AG09319 (cell line): ENCODE measurements around the gene KIAA0232.

Source experiments
- DNase-seq: peaks from one replicate; pipeline ENCODE4 v3.0.0-alpha.2; 2010; ENCODE audit warnings: low read depth; ENCODE audit errors: extremely low read depth
- TF ChIP-seq, protein P1 (sequence below): IDR thresholded peaks from 2 replicates; pipeline ENCODE4 v1.5.1; 2011; ENCODE audit warnings: low read depth, mild to moderate bottlenecking, inconsistent platforms, low read length, moderate library complexity

The KIAA0232 gene

DNA sequence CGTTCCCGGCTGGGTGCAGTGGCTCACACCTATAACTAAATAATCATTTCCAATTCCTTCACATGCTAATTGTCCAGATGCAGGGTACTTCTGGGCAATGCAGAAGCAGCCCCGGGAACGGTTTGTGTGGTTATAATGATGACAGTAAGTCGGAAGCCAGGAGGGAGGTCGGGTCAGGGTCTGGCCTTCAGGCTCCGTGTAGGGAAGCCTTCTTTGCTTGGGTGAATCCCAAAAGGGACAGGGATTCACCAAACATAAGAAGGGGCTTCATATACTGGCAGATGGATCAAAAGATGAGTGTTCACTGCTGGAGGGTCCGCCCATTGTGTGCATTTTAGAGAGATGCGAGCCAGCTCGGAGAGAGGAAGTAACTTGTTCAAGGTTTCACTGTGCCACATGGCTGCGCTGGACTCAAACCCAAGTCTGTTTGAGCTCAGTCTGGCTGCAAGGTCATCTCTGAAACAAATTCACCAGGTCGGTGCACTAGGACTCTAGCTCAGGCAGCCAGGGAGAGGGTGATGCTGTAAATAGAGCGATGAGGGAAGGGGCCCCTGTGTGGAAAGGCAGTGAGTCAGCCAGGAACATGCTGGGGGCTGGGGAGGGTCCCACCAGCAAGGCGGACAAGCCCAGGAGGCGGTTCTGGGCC is 4.8 kb upstream of the KIAA0232 start:
- no peak for DNase-seq
- TF ChIP-seq, protein P1, sequence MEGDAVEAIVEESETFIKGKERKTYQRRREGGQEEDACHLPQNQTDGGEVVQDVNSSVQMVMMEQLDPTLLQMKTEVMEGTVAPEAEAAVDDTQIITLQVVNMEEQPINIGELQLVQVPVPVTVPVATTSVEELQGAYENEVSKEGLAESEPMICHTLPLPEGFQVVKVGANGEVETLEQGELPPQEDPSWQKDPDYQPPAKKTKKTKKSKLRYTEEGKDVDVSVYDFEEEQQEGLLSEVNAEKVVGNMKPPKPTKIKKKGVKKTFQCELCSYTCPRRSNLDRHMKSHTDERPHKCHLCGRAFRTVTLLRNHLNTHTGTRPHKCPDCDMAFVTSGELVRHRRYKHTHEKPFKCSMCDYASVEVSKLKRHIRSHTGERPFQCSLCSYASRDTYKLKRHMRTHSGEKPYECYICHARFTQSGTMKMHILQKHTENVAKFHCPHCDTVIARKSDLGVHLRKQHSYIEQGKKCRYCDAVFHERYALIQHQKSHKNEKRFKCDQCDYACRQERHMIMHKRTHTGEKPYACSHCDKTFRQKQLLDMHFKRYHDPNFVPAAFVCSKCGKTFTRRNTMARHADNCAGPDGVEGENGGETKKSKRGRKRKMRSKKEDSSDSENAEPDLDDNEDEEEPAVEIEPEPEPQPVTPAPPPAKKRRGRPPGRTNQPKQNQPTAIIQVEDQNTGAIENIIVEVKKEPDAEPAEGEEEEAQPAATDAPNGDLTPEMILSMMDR: no peak

DNA sequence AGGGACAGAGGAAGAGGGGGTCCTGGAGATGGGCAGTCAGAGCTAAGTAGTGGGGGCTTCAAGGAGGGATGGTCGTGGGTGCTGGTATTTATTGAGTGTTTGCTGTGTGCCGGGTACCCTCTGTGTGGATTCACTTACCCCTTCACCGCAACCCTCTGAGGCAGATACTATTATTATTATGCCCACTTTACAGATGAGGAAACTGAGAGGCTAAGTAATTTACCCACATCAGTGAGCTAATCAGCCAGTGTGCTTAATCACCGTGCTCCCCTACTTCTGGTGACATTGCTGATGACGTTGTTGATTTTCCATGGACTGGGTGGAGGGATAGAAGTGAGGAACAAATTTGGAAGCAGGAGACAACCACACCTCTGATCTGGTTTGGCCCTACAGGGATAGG is 4.1 kb upstream of the KIAA0232 start:
- no peak for DNase-seq
- TF ChIP-seq, protein P1: no peak

DNA sequence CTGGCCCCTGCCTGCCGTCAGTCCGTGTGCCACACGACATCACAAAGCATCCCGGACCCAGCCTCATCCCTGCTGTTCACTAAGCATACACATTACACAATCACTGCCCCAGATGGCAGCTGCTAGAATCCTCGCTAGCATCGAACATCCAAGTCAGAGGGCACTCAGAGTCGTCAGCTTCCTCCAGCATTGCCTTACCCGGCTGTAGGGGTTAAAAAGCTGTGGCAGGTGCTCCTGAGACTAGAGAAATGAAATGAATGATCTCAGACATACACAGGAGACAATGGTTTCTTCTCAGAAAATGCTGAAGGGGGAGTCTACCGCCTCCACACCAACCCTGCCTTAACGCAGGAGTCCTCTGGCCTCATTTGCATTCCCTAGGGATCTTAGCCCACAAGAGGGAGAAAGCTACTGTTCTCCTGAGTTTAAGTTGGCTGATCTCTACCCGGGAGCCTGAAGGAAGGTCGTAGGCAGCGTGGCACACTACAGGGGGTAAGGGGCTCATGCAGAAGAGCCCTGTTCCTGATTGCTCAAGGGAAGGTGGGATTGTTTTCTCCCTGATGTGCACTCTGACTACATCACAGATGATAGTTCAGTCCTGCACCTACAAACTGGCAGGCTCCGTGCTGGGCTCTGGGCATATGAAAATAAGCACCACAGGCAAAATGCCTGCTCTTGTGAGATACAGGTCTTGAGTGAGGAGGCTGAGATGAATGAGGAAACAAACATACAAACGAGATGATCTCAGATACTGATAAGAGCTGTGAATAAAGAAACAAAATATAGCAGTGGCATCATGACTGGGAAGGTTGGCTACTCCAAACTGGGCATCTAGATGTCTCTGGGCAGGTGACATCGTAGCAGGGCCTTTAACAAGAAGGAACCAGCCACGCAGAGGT is 2.6 kb upstream of the KIAA0232 start:
- no peak for DNase-seq
- TF ChIP-seq, protein P1: no peak

DNA sequence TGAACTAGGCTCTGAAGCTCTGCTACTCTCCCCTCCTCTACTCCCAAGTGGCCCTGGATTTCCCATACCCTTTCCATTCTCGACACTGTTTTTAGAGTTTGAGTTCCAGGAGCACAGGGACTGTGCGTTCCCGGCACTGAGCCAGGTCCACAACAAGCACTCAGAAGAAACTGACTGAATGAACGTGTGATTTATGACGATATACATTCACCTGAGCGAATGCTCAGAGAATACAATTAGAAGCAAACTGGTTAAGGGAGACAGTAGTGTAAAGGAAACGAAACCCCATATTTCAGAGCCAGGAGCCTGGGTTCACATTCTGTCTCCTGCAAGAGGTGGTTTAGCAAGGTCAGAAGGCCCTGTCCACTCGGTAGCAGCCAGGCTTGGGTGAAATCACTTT is 1.4 kb upstream of the KIAA0232 start:
- TF ChIP-seq, protein P1: no peak
- DNase-seq: no peak

DNA sequence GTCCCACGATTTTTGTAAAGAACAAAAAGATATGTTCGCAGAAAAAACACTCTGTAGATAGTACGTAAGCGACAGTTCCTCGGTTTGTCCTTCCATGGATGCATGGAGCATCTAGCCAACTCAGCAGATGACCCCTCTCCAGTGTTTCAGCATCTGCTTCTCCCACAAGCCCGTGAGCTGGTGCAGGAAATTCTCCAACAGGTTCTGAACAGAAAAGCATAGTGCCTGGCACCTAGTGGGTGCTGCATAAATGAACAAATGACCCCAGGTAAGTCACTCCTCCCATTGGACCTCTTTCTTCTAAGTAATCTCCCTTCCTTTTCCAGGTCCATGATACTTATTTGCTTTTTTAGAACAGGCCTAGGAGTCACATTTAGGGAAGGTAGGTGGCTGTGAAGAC is 966 bp upstream of the KIAA0232 start:
- no peak for DNase-seq
- TF ChIP-seq, protein P1: no peak

DNA sequence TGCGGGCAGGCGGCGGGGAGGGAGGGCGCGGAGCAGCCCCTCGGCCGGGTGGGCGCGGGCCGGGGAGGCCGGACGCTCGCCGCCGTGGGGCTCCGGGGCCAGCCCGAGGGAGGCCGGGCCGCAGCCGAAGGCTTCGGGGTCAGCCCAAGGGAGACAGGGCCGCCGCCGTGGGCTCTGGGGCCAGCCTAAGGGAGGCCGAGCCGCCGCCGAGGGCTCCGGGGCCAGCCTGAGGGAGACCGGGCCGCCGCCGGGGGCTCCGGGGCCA is 251 bp downstream of the KIAA0232 start:
- TF ChIP-seq, protein P1: no peak
- DNase-seq: no peak
